Neuron (in vitro differentiated cells): ENCODE results near the gene RAPH1.
"Not testable (repeated sequence)": the region's sequence is repeated elsewhere in the genome, so short reads cannot be mapped to it uniquely, and the experiment has no call there.

ENCODE experiments used
- H2AFZ ChIP-seq: one replicate; pipeline ENCODE4 v1.6.1; 2013; ENCODE audit warnings: low read depth, mild to moderate bottlenecking, inconsistent platforms, low read length, moderate library complexity
- H3K27me3 ChIP-seq: one replicate; pipeline ENCODE4 v1.6.1; 2013; ENCODE audit warnings: low read length; ENCODE audit not compliant: insufficient read depth
- H3K36me3 ChIP-seq: one replicate; pipeline ENCODE4 v1.6.1; 2013; ENCODE audit warnings: low read length; ENCODE audit not compliant: insufficient read depth
- H3K4me1 ChIP-seq: one replicate; pipeline ENCODE4 v1.6.1; 2013; ENCODE audit warnings: low read length; ENCODE audit not compliant: insufficient read depth
- H3K4me3 ChIP-seq: 2 replicates; pipeline ENCODE4 v1.5.1; 2013; ENCODE audit warnings: mild to moderate bottlenecking, low read length, moderate library complexity
- H3K9me3 ChIP-seq: one replicate; pipeline ENCODE4 v1.6.1; 2013; ENCODE audit warnings: low read length

RAPH1 gene

GRCh38 chr2:203436496-203436895 lies 98.6 kb downstream of the RAPH1 start:
- H3K27me3 ChIP-seq, result no peaks in the 10 kb centered on the region
- no peak overlapping the region for H3K4me3 ChIP-seq
- H3K9me3 ChIP-seq, result no peaks in the 10 kb centered on the region
- no peak overlapping the region for H2AFZ ChIP-seq
- no peaks in the 10 kb centered on the region for H3K4me1 ChIP-seq
- peaks cover 60% of the 10 kb centered on the region for H3K36me3 ChIP-seq

GRCh38 chr2:203432811-203433210 lies 102.3 kb downstream of the RAPH1 start:
- H3K4me1 ChIP-seq, result no peaks in the 10 kb centered on the region
- no peaks in the 10 kb centered on the region for H3K9me3 ChIP-seq

DNA sequence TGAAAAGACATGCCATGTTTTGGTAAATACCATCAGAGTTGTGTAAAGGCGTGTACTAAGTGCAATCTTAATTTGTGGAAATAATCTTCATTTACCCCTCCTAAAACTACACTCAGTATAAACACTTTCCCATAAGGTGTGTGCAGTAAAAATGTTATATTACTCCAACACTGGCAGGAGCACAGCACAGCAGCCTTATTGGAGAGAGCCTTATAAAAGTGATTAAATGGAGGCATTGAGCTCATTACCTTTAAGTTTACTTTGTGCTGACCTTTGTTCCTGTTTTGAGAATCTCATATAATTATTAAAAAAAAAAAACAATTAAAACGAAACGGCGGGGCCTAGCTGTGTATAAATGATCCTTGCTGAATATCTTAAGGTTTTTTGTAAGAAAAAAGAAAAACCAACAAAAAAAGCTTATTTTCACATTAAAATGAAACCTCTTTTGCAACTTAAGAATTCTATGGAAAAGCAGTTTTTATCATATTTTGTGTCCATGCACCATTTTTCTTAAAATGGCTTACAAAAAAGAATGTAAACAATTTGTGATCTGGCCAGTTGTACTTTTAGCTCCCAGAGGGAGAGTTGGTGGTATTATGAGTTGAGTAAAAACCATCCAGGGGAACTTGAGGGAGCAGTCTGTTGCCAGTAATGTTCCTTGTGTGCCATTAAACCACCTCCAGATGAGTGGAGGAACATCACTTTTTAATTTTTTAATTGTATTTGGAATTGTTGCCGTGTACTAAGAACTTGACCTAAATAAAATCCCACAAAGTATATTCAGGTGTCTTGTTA lies 103.5 kb downstream of the RAPH1 start:
- no peak overlapping the region for H3K4me3 ChIP-seq
- no peaks in the 10 kb centered on the region for H3K4me1 ChIP-seq
- no peak overlapping the region for H2AFZ ChIP-seq
- H3K27me3 ChIP-seq, result no peaks in the 10 kb centered on the region
- H3K9me3 ChIP-seq, result no peaks in the 10 kb centered on the region
- peaks cover 61% of the 10 kb centered on the region for H3K36me3 ChIP-seq

More at GRCh38 chr2:203432811-203433210, 102.3 kb downstream of the RAPH1 start:
- Histone ChIP-seq H3K27me3 (no peaks in the 10 kb centered on the region), H3K36me3 (peaks cover 57% of the 10 kb centered on the region), H2AFZ (no peak overlapping the region), H3K4me3 (no peak overlapping the region)

- peaks cover 59% of the 10 kb centered on the region for H3K36me3 ChIP-seq
- H3K4me3 ChIP-seq, H3K4me1 ChIP-seq, H3K27me3 ChIP-seq, H2AFZ ChIP-seq, H3K9me3 ChIP-seq: not testable (repeated sequence)
Observed at GRCh38 chr2:203429643-203430042, 105.5 kb downstream of the RAPH1 start.

- Histone ChIP-seq H3K4me3 (no peak overlapping the region), H3K4me1 (no peaks in the 10 kb centered on the region), H2AFZ (no peak overlapping the region), H3K36me3 (peaks cover 66% of the 10 kb centered on the region), H3K27me3 (no peaks in the 10 kb centered on the region), H3K9me3 (no peaks in the 10 kb centered on the region)
Observed at GRCh38 chr2:203427061-203427460, 108.0 kb downstream of the RAPH1 start.

DNA sequence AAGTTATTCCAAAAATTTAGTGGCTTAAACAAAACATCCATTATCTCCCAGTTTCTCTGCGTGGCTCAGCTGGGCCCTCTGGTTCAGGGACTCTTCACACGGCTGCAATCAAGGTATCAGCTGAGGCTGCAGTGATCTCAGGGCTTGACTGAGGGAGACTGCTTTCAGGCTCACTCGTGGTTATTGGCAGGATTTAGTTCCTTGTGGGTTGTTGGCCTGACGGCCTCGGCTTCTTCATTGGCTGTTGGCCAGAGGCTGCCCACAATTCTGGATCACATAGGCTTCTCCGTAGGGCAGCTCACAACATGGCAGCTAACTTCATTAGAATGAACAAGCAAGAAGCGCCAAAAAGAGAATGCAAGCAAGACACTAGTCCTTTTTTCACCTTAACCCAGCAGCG lies 116.8 kb downstream of the RAPH1 start:
- H3K36me3 ChIP-seq, result peaks cover 70% of the 10 kb centered on the region
- no peaks in the 10 kb centered on the region for H3K27me3 ChIP-seq
- peaks cover 8% of the 10 kb centered on the region for H3K9me3 ChIP-seq
- no peak overlapping the region for H2AFZ ChIP-seq
- H3K4me3 ChIP-seq, result no peak overlapping the region
- H3K4me1 ChIP-seq, result no peaks in the 10 kb centered on the region

- H3K36me3 ChIP-seq, result peaks cover 77% of the 10 kb centered on the region
- H3K4me1 ChIP-seq, result no peaks in the 10 kb centered on the region
- H3K4me3 ChIP-seq, result no peak overlapping the region
- H3K9me3 ChIP-seq, result peaks cover 8% of the 10 kb centered on the region
- H3K27me3 ChIP-seq, result no peaks in the 10 kb centered on the region
- H2AFZ ChIP-seq, result no peak overlapping the region
Observed at GRCh38 chr2:203413796-203414195, 121.3 kb downstream of the RAPH1 start.

GRCh38 chr2:203412546-203413331 lies 122.4 kb downstream of the RAPH1 start:
- Histone ChIP-seq H3K36me3 (peaks cover 72% of the 10 kb centered on the region), H3K27me3 (no peaks in the 10 kb centered on the region), H3K4me1 (no peaks in the 10 kb centered on the region), H3K4me3 (no peak overlapping the region), H2AFZ (no peak overlapping the region), H3K9me3 (peaks cover under 1% of the 10 kb centered on the region)

DNA sequence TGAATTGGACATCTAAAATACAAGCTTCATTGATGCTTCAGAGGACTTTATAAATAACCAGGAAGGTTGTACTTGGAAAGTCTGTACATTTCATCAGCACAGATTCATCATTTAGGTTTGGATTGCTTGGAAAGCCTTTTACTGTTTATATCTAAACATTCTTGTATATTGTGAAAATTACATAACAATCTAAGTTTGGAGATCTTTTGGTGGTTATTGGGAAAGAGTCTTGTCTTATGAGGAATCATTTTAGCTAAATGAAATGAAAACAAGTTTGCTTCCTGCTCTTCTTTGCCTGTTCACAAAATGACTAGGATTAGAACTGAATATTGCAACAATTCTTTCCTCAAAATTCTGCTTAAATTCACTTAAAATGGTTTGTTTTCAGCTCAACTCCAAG lies 127.6 kb downstream of the RAPH1 start:
- Histone ChIP-seq H2AFZ (no peak overlapping the region), H3K36me3 (peaks cover 84% of the 10 kb centered on the region), H3K9me3 (no peaks in the 10 kb centered on the region), H3K4me1 (no peaks in the 10 kb centered on the region), H3K4me3 (no peak overlapping the region), H3K27me3 (no peaks in the 10 kb centered on the region)

- Histone ChIP-seq H3K4me3 (no peak overlapping the region), H3K36me3 (peaks cover 77% of the 10 kb centered on the region), H3K4me1 (no peaks in the 10 kb centered on the region)
Observed at GRCh38 chr2:203404996-203405395, 130.1 kb downstream of the RAPH1 start.

DNA sequence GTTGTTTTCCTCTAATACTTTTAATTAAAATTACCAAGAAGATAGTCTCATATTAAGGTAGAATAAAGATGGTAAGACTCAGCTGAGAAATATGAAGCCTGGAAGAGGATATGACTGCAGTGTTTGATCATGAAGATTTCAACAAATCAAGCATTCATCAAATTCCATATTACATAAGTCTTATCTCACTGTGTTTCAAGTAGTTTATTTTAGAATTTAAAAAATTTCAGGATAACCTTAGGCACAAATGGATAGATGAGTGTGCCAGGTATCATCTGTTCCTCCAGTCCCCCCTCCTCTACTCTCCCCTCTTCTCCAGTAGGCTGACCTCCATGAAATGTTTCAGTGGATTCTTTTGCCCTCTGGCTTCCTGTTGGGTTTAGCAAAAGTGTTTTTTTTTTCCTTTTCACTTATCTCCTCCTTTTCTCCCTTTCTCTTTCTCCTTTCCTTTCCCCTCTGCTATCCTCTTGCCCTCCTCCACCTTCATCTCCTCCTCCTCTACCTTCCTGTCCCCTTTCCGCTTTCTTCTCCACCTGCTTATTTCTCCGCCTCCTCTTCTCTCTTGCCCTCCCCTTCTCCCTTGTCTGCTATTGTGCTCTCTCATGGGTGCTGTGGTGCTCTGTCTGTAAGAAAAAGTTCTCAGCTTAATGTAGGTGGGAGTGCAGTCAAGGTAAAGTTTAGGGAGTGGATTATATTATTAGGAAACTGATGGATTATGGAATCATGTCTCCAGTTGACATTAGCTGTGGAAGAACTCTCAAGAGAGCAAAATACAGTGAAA lies 134.1 kb downstream of the RAPH1 start:
- H3K27me3 ChIP-seq, result no peaks in the 10 kb centered on the region
- no peaks in the 10 kb centered on the region for H3K4me1 ChIP-seq
- peaks cover 6% of the 10 kb centered on the region for H3K9me3 ChIP-seq
- H3K36me3 ChIP-seq, result peaks cover 68% of the 10 kb centered on the region
- no peak overlapping the region for H2AFZ ChIP-seq
- H3K4me3 ChIP-seq, result no peak overlapping the region

More at GRCh38 chr2:203404996-203405395, 130.1 kb downstream of the RAPH1 start:
- Histone ChIP-seq H3K27me3 (no peaks in the 10 kb centered on the region), H3K9me3 (no peaks in the 10 kb centered on the region), H2AFZ (no peak overlapping the region)

GRCh38 chr2:203399031-203399430 lies 136.1 kb downstream of the RAPH1 start:
- H3K36me3 ChIP-seq, result peaks cover 70% of the 10 kb centered on the region
- no peak overlapping the region for H3K4me3 ChIP-seq
- H3K27me3 ChIP-seq, result no peaks in the 10 kb centered on the region
- H2AFZ ChIP-seq, result no peak overlapping the region
- H3K9me3 ChIP-seq, result peaks cover 6% of the 10 kb centered on the region
- H3K4me1 ChIP-seq, result no peaks in the 10 kb centered on the region

DNA sequence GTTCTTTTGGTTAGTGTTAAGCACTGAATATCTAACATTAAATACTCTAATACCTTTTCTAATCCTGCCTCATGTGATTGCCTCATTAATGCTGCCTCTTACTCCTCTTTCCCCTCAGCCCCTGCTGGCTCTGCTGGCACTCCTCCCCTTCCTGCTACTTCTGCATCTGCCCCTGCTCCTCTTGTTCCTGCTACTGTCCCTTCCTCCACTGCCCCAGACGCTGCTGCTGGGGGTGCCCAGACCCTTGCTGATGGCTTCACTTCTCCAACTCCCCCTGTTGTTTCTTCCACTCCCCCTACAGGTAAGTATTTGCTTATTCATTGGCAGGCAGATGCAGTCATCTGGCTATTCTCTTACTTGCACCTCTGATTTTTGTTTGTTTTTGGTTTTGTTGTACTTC lies 138.4 kb downstream of the RAPH1 start:
- H3K4me3 ChIP-seq, result no peak overlapping the region

More for the DNA sequence above, 138.4 kb downstream of the RAPH1 start:
- H3K27me3 ChIP-seq, result no peaks in the 10 kb centered on the region
- H3K36me3 ChIP-seq, result peaks cover 70% of the 10 kb centered on the region
- peaks cover 6% of the 10 kb centered on the region for H3K9me3 ChIP-seq
- H2AFZ ChIP-seq, result no peak overlapping the region
- no peaks in the 10 kb centered on the region for H3K4me1 ChIP-seq
